Skeletal muscle satellite cell (primary cell): ENCODE data around the gene NR0B2.

Source experiments
- H3K27me3 ChIP-seq: 2 replicates; pipeline ENCODE4 v1.7.0; 2013; ENCODE audit warnings: low read length; ENCODE audit not compliant: control insufficient read depth, insufficient read depth
- H3K36me3 ChIP-seq: 2 replicates; pipeline ENCODE4 v1.7.0; 2013; ENCODE audit warnings: mild to moderate bottlenecking, control low read depth, low read length; ENCODE audit not compliant: insufficient read depth
- H3K4me1 ChIP-seq: 2 replicates; pipeline ENCODE4 v1.7.0; 2013; ENCODE audit warnings: low read length; ENCODE audit not compliant: control insufficient read depth, insufficient read depth
- H3K4me2 ChIP-seq: 2 replicates; pipeline ENCODE4 v1.7.0; 2013; ENCODE audit warnings: mild to moderate bottlenecking, low read length
- H3K4me3 ChIP-seq: 2 replicates; pipeline ENCODE4 v1.7.0; 2013; ENCODE audit warnings: low read length
- H3K9ac ChIP-seq: 2 replicates; pipeline ENCODE4 v1.7.0; 2013; ENCODE audit warnings: mild to moderate bottlenecking, low read depth, low read length, moderate library complexity
- H3K9me3 ChIP-seq: replicated peaks from 2 replicates; pipeline ENCODE4 v1.7.0; 2013; ENCODE audit warnings: mild to moderate bottlenecking, control low read depth, low read length

Gene NR0B2

GRCh38 chr1:26923711-26924110 is 9.9 kb upstream of the NR0B2 start:
- Histone ChIP-seq H3K9me3 (no peaks in the 10 kb centered on the region), H3K4me3 (no peak overlapping the region), H3K36me3 (peaks cover 39% of the 10 kb centered on the region), H3K4me2 (peak overlapping the region; percentile 83), H3K9ac (no peak overlapping the region), H3K4me1 (peaks cover 24% of the 10 kb centered on the region), H3K27me3 (no peaks in the 10 kb centered on the region)

GRCh38 chr1:26922901-26923300 is 9.1 kb upstream of the NR0B2 start:
- Histone ChIP-seq H3K36me3 (peaks cover 33% of the 10 kb centered on the region), H3K4me1 (peaks cover 24% of the 10 kb centered on the region), H3K9ac (peak overlapping the region; percentile 92), H3K4me2 (peak overlapping the region; percentile 83), H3K4me3 (peak overlapping the region; percentile 83), H3K9me3 (no peaks in the 10 kb centered on the region), H3K27me3 (no peaks in the 10 kb centered on the region)

GRCh38 chr1:26922431-26922729 is 8.6 kb upstream of the NR0B2 start:
- H3K4me2 ChIP-seq = peak overlapping the region; percentile 83

GRCh38 chr1:26921540-26922430 is 8.0 kb upstream of the NR0B2 start, which contains the start of gene NUDC:
TSS of gene NUDC (plus strand) at chr1:26921743. CDS start at chr1:26921849, 106 bp downstream.
- Histone ChIP-seq H3K9ac (peak within 1 kb of the TSS; percentile 92), H3K36me3 (peaks cover 25% of the 10 kb centered on the region), H3K4me3 (peak within 1 kb of the TSS; percentile 83), H3K9me3 (no peaks in the 10 kb centered on the region), H3K4me2 (peak within 1 kb of the TSS; percentile 83), H3K4me1 (peaks cover 24% of the 10 kb centered on the region), H3K27me3 (no peaks in the 10 kb centered on the region)

More at GRCh38 chr1:26922431-26922729, 8.6 kb upstream of the NR0B2 start:
- H3K4me3 ChIP-seq = peak overlapping the region; percentile 83
- peaks cover 24% of the 10 kb centered on the region for H3K4me1 ChIP-seq
- H3K9me3 ChIP-seq = no peaks in the 10 kb centered on the region
- no peaks in the 10 kb centered on the region for H3K27me3 ChIP-seq
- peaks cover 29% of the 10 kb centered on the region for H3K36me3 ChIP-seq
- H3K9ac ChIP-seq = peak overlapping the region; percentile 92

GRCh38 chr1:26921126-26921539 is 7.4 kb upstream of the NR0B2 start:
- Histone ChIP-seq H3K4me2 (peak overlapping the region; percentile 82), H3K9ac (peak overlapping the region; percentile 22), H3K4me3 (peak overlapping the region; percentile 83), H3K9me3 (no peaks in the 10 kb centered on the region), H3K27me3 (no peaks in the 10 kb centered on the region), H3K4me1 (peaks cover 24% of the 10 kb centered on the region), H3K36me3 (peaks cover 18% of the 10 kb centered on the region)

GRCh38 chr1:26915204-26915842 is 1.5 kb upstream of the NR0B2 start:
- no peaks in the 10 kb centered on the region for H3K36me3 ChIP-seq
- peaks cover 8% of the 10 kb centered on the region for H3K27me3 ChIP-seq
- no peak overlapping the region for H3K4me3 ChIP-seq
- H3K9me3 ChIP-seq = no peaks in the 10 kb centered on the region
- no peak overlapping the region for H3K4me2 ChIP-seq
- H3K4me1 ChIP-seq = no peaks in the 10 kb centered on the region
- no peak overlapping the region for H3K9ac ChIP-seq

GRCh38 chr1:26913389-26913753 is 404 bp downstream of the NR0B2 start:
- H3K4me2 ChIP-seq = no peak overlapping the region
- peaks cover 8% of the 10 kb centered on the region for H3K27me3 ChIP-seq
- no peak overlapping the region for H3K4me3 ChIP-seq
- H3K4me1 ChIP-seq = no peaks in the 10 kb centered on the region
- H3K9ac ChIP-seq = no peak overlapping the region
- no peaks in the 10 kb centered on the region for H3K36me3 ChIP-seq
- no peaks in the 10 kb centered on the region for H3K9me3 ChIP-seq

- no peaks in the 10 kb centered on the region for H3K36me3 ChIP-seq
- peaks cover 7% of the 10 kb centered on the region for H3K4me1 ChIP-seq
- H3K4me2 ChIP-seq = no peak overlapping the region
- H3K9me3 ChIP-seq = no peaks in the 10 kb centered on the region
- H3K9ac ChIP-seq = no peak overlapping the region
- peaks cover 8% of the 10 kb centered on the region for H3K27me3 ChIP-seq
- no peak overlapping the region for H3K4me3 ChIP-seq
Measured at GRCh38 chr1:26912147-26912490, 1.7 kb downstream of the NR0B2 start.

GRCh38 chr1:26911399-26912146 is 2.2 kb downstream of the NR0B2 start:
- H3K27me3 ChIP-seq = peaks cover 8% of the 10 kb centered on the region
- no peaks in the 10 kb centered on the region for H3K9me3 ChIP-seq
- no peaks in the 10 kb centered on the region for H3K36me3 ChIP-seq
- H3K4me1 ChIP-seq = peaks cover 8% of the 10 kb centered on the region
- H3K4me2 ChIP-seq = no peak overlapping the region
- H3K9ac ChIP-seq = no peak overlapping the region
- no peak overlapping the region for H3K4me3 ChIP-seq

GRCh38 chr1:26910343-26911160 is 3.2 kb downstream of the NR0B2 start:
- Histone ChIP-seq H3K4me3 (no peak overlapping the region), H3K36me3 (no peaks in the 10 kb centered on the region), H3K4me2 (no peak overlapping the region), H3K4me1 (peaks cover 8% of the 10 kb centered on the region), H3K27me3 (peaks cover 8% of the 10 kb centered on the region), H3K9me3 (no peaks in the 10 kb centered on the region), H3K9ac (no peak overlapping the region)

GRCh38 chr1:26909951-26910342 is 3.8 kb downstream of the NR0B2 start:
- Histone ChIP-seq H3K36me3 (no peaks in the 10 kb centered on the region), H3K4me3 (no peak overlapping the region), H3K9me3 (no peaks in the 10 kb centered on the region), H3K9ac (no peak overlapping the region), H3K4me2 (no peak overlapping the region), H3K27me3 (peaks cover 8% of the 10 kb centered on the region), H3K4me1 (peaks cover 8% of the 10 kb centered on the region)
